ENCODE data around the gene KIF6.

KIF6 gene

GRCh38 chr6:39302669-39303424, 422.4 kb downstream of the KIF6 start:
- TF ChIP-seq EZH2 (IDR thresholded peaks at IDR 0.05; ENCODE audit: borderline replicate concordance, low read length), result no peak
- TF ChIP-seq CTCF (IDR thresholded peaks at IDR 0.05; ENCODE audit: low read length), result peak; percentile 75
- Histone ChIP-seq H4K20me1 (ENCODE audit: insufficient read depth, low read length) (no peaks in the 10 kb centered on the region), H3K4me1 (ENCODE audit: insufficient read depth, low read length, severe bottlenecking) (peaks cover 4% of the 10 kb centered on the region), H3K9me2 (ENCODE audit: low read depth, low read length) (no peaks in the 10 kb centered on the region), H2AFZ (ENCODE audit: low read length) (no peak overlapping the region), H3K27ac (ENCODE audit: low read depth, low read length, poor library complexity, severe bottlenecking) (no peak overlapping the region), H3K4me2 (ENCODE audit: low read length) (peak overlapping the region; percentile 58; the same call in 1 of the 2 replicates), H3F3A (ENCODE audit: insufficient read depth, low read length) (no peaks in the 10 kb centered on the region), H3K4me3 (ENCODE audit: low read depth, low read length, poor library complexity, severe bottlenecking) (no peak overlapping the region), H3K9me3 (ENCODE audit: low read length) (no peaks in the 10 kb centered on the region), H3K27me3 (ENCODE audit: insufficient read depth, low read length) (no peaks in the 10 kb centered on the region), H3K9ac (ENCODE audit: low read length) (no peak overlapping the region), H3K36me3 (ENCODE audit: insufficient read depth, low read length) (no peaks in the 10 kb centered on the region), H3K79me2 (ENCODE audit: insufficient read depth, low read length) (no peaks in the 10 kb centered on the region)

GRCh38 chr6:39302011-39302410, 423.2 kb downstream of the KIF6 start:
- H3F3A ChIP-seq (ENCODE audit: insufficient read depth, low read length), result no peaks in the 10 kb centered on the region
- H3K36me3 ChIP-seq (ENCODE audit: insufficient read depth, low read length), result no peaks in the 10 kb centered on the region
- no peaks in the 10 kb centered on the region for H3K79me2 ChIP-seq (ENCODE audit: insufficient read depth, low read length)
- H3K27ac ChIP-seq (ENCODE audit: low read depth, low read length, poor library complexity, severe bottlenecking), result no peak overlapping the region
- no peak overlapping the region for H2AFZ ChIP-seq (ENCODE audit: low read length)
- no peaks in the 10 kb centered on the region for H3K9me3 ChIP-seq (ENCODE audit: low read length)
- H3K27me3 ChIP-seq (ENCODE audit: insufficient read depth, low read length), result no peaks in the 10 kb centered on the region
- H3K4me3 ChIP-seq (ENCODE audit: low read depth, low read length, poor library complexity, severe bottlenecking), result no peak overlapping the region
- no peak overlapping the region for H3K4me2 ChIP-seq (ENCODE audit: low read length)
- H3K9me2 ChIP-seq (ENCODE audit: low read depth, low read length), result no peaks in the 10 kb centered on the region
- H3K9ac ChIP-seq (ENCODE audit: low read length), result no peak overlapping the region
- H4K20me1 ChIP-seq (ENCODE audit: insufficient read depth, low read length), result no peaks in the 10 kb centered on the region
- TF ChIP-seq EZH2 (IDR thresholded peaks at IDR 0.05; ENCODE audit: borderline replicate concordance, low read length) (no peak), CTCF (IDR thresholded peaks at IDR 0.05; ENCODE audit: low read length) (no peak)
- peaks cover 4% of the 10 kb centered on the region for H3K4me1 ChIP-seq (ENCODE audit: insufficient read depth, low read length, severe bottlenecking)

- Histone ChIP-seq H3K4me2 (ENCODE audit: low read length) (no peak overlapping the region), H2AFZ (ENCODE audit: low read length) (no peak overlapping the region), H3K4me3 (ENCODE audit: low read depth, low read length, poor library complexity, severe bottlenecking) (no peak overlapping the region), H3F3A (ENCODE audit: insufficient read depth, low read length) (no peaks in the 10 kb centered on the region), H3K4me1 (ENCODE audit: insufficient read depth, low read length, severe bottlenecking) (peaks cover 4% of the 10 kb centered on the region), H3K27ac (ENCODE audit: low read depth, low read length, poor library complexity, severe bottlenecking) (no peak overlapping the region), H4K20me1 (ENCODE audit: insufficient read depth, low read length) (no peaks in the 10 kb centered on the region), H3K9me2 (ENCODE audit: low read depth, low read length) (no peaks in the 10 kb centered on the region), H3K36me3 (ENCODE audit: insufficient read depth, low read length) (no peaks in the 10 kb centered on the region), H3K79me2 (ENCODE audit: insufficient read depth, low read length) (no peaks in the 10 kb centered on the region), H3K9me3 (ENCODE audit: low read length) (no peaks in the 10 kb centered on the region), H3K27me3 (ENCODE audit: insufficient read depth, low read length) (no peaks in the 10 kb centered on the region), H3K9ac (ENCODE audit: low read length) (no peak overlapping the region)
- no peak for TF ChIP-seq EZH2 (IDR thresholded peaks at IDR 0.05; ENCODE audit: borderline replicate concordance, low read length)
- TF ChIP-seq CTCF (IDR thresholded peaks at IDR 0.05; ENCODE audit: low read length), result peak; percentile 56
These were observed 423.6 kb downstream of the KIF6 start for GRCh38 chr6:39301606-39302005.

Measured in OCI-LY1 (cell line).